Activated CD4-positive, alpha-beta memory T cell treated with anti-CD3 and anti-CD28 coated beads, Interleukin-2, amount 10 ng/mL, durations not matched to agents 7 days and 5 days (primary cell): ENCODE measurements around the gene TMC6. TPM values are rescaled to one million over a fixed set of nuclear protein-coding genes. Genes with fewer than 3 reads are reported as not detected.

Experiments used
- CTCF ChIA-PET: fragments of 350-600 bp; sonication (Branson Sonifier 250); formaldehyde crosslinking; loops from one replicate; lab custom pipeline; 2021; ENCODE audit warnings: antibody characterized with exemption, inconsistent platforms; lab: Charles Lee
- POLR2A ChIA-PET: fragments of 350-600 bp; sonication (Branson Sonifier 250); formaldehyde crosslinking; loops from one replicate; lab custom pipeline; 2021; ENCODE audit warnings: antibody characterized with exemption; lab: Charles Lee
- DNase-seq: peaks from one replicate; pipeline ENCODE4 v3.0.0-alpha.2; 2020
- H3K27ac Mint-ChIP-seq: one replicate; pipeline ENCODE4 v1.8.0; 2021; ENCODE audit warnings: mild to moderate bottlenecking, mixed read lengths
- H3K27me3 Mint-ChIP-seq: one replicate; pipeline ENCODE4 v1.8.0; 2021; ENCODE audit warnings: mixed read lengths
- H3K36me3 Mint-ChIP-seq: one replicate; pipeline ENCODE4 v1.8.0; 2021; ENCODE audit warnings: low read depth, mixed read lengths
- H3K4me1 Mint-ChIP-seq: one replicate; pipeline ENCODE4 v1.8.0; 2021; ENCODE audit warnings: mixed read lengths
- H3K4me3 Mint-ChIP-seq: one replicate; pipeline ENCODE4 v1.8.0; 2021; ENCODE audit warnings: mild to moderate bottlenecking, mixed read lengths
- H3K9me3 Mint-ChIP-seq: one replicate; pipeline ENCODE4 v1.8.0; 2021; ENCODE audit warnings: mixed read lengths
- total RNA-seq, 2 experiments: library from RNA; stranded (reverse); gene quantifications; one replicate each; pipeline ENCODE4 v1.2.3, GENCODE V29; 2021

Gene TMC6
- total RNA-seq, 2 experiments from 2014 or later: 460 to 463 TPM

GRCh38 chr17:78131172-78132083 is 2.9 kb upstream of the TMC6 start:
- POLR2A ChIA-PET: interaction anchor here (0.9 to 16.9 kb wide), 7 partner anchors 7 to 252 kb away, joined by 3 to 332 read pairs (median 68); partner anchors contain the start of genes AFMID, TK1, TMC6 and TMC8
- CTCF ChIA-PET: interaction anchor here (0.7 to 2.2 kb wide), 4 partner anchors 9 to 45 kb away, joined by 3 to 10 read pairs (median 4); no protein-coding TSS in a partner anchor
- peak; percentile 54 for DNase-seq
- H3K27ac Mint-ChIP-seq: peak overlapping the region; percentile 100
- H3K36me3 Mint-ChIP-seq: peaks cover 65% of the 10 kb centered on the region
- no peaks in the 10 kb centered on the region for H3K9me3 Mint-ChIP-seq
- no peaks in the 10 kb centered on the region for H3K27me3 Mint-ChIP-seq
- H3K4me1 Mint-ChIP-seq: peaks cover 56% of the 10 kb centered on the region
- H3K4me3 Mint-ChIP-seq: peak overlapping the region; percentile 87

DNA sequence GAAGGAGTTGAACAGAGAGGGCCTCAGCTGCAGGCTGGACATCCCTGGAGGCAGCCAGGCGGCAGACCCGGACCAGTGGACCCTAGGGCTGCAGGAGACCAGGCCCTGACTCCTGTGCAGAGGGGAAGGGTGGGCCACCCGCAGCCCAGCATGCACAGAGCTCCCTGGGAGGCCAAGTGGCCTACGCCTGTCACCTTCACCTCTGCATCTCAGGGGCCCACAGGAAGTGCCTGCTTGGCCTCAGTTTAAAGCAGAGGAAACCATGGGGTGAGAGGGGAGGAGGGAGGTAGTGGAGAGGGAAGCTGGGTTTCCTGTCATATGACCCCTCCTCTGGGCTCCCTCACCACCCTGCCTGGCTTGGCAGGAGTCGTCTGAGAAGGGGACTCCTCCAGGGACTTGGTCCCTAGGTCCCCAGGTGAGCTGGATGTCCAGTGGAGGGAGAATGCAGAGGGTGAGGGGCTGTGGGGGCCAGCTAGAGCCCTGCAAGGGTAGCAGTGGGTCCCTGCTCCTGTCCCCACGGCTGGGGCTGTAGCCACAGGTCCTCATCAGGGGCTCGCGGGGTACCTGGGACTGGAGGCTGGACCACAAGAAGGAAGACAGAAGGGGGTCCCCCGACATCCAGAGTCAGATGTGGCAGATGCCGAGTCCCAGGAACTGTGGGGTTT is 2.0 kb upstream of the TMC6 start, which contains the start of gene TMC8:
Gene TMC8 (plus strand): TSS at position 335 of the 665 bp plus-strand sequence. CDS start 818 bp downstream, outside the sequence.
- CTCF ChIA-PET: interaction anchor here (0.8 to 2.2 kb wide), 6 partner anchors 10 to 46 kb away, joined by 3 to 10 read pairs (median 4); partner anchors contain the start of gene SYNGR2

GRCh38 chr17:78130090-78130436 is 1.5 kb upstream of the TMC6 start:
- peaks cover 51% of the 10 kb centered on the region for H3K4me1 Mint-ChIP-seq
- H3K27me3 Mint-ChIP-seq: no peaks in the 10 kb centered on the region
- peaks cover 66% of the 10 kb centered on the region for H3K36me3 Mint-ChIP-seq
- DNase-seq: no peak
- CTCF ChIA-PET: interaction anchor here (0.8 to 2.2 kb wide), 6 partner anchors 10 to 47 kb away, joined by 3 to 10 read pairs (median 4); partner anchors contain the start of gene SYNGR2
- POLR2A ChIA-PET: interaction anchor here (0.9 to 16.9 kb wide), 9 partner anchors 9 to 254 kb away, joined by 3 to 332 read pairs (median 8); partner anchors contain the start of genes AFMID, SYNGR2 and TK1
- H3K9me3 Mint-ChIP-seq: no peaks in the 10 kb centered on the region
- peak overlapping the region; percentile 87 for H3K4me3 Mint-ChIP-seq
- H3K27ac Mint-ChIP-seq: peak overlapping the region; percentile 100

More for the DNA sequence above, 2.0 kb upstream of the TMC6 start, which contains the start of gene TMC8:
- POLR2A ChIA-PET: interaction anchor here (0.9 to 16.9 kb wide), 9 partner anchors 8 to 253 kb away, joined by 3 to 332 read pairs (median 8); partner anchors contain the start of genes AFMID, SYNGR2 and TK1
- H3K36me3 Mint-ChIP-seq: peaks cover 65% of the 10 kb centered on the region
- DNase-seq: peak; percentile 90
- peaks cover 52% of the 10 kb centered on the region for H3K4me1 Mint-ChIP-seq
- H3K27ac Mint-ChIP-seq: peak within 1 kb of the TSS; percentile 100
- peak within 1 kb of the TSS; percentile 87 for H3K4me3 Mint-ChIP-seq
- H3K9me3 Mint-ChIP-seq: no peaks in the 10 kb centered on the region
- H3K27me3 Mint-ChIP-seq: no peaks in the 10 kb centered on the region

DNA sequence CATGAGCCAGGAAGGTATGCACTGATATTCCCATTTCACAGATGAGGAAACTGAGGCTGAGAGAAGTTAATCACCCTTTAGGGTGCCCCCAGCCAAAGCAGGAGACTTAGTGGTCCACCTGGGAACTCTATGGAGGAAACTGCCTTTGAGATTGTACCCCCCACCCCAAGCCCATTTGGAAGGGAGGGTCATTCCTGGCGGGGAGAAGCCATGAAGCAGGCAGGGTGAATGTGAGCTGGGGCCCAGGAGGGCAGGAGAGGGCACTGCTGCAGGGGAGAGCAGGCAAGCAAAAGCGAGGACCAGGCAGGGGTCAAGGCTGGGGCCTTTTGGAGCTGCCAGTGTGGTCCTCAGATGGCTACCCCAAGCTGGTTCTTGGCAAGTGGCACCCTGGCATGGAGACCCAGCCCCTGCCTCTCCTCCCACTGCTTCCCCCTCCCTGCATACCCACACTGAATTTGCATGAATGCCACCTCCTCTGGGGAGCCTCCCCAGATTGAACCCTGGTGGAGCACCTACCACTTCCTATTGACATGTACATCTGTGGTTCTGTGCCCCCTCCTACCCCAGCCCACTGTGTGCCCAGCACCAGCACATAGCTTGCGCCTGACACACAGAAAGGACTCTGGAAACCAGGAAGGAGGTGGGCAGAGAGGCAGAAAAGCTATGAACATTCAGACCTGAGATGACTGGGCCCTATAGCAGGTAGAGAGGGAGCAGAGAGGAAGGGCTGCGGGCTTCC is 965 bp upstream of the TMC6 start:
- no peaks in the 10 kb centered on the region for H3K27me3 Mint-ChIP-seq
- H3K36me3 Mint-ChIP-seq: peaks cover 64% of the 10 kb centered on the region
- H3K4me3 Mint-ChIP-seq: peak overlapping the region; percentile 87
- DNase-seq: peak; percentile 78
- H3K27ac Mint-ChIP-seq: peak overlapping the region; percentile 100
- H3K9me3 Mint-ChIP-seq: no peaks in the 10 kb centered on the region
- ChIA-PET POLR2A (interaction anchor here (1.3 to 16.9 kb wide), 8 partner anchors 9 to 252 kb away, joined by 4 to 332 read pairs (median 10); partner anchors contain the start of genes AFMID, SYNGR2 and TK1), CTCF (interaction anchor here (1.1 to 2.7 kb wide), 7 partner anchors 10 to 110 kb away, joined by 4 to 10 read pairs (median 5); partner anchors contain the start of gene SYNGR2)
- H3K4me1 Mint-ChIP-seq: peaks cover 49% of the 10 kb centered on the region

- DNase-seq: peak; percentile 41
- H3K27me3 Mint-ChIP-seq: no peaks in the 10 kb centered on the region
- H3K4me3 Mint-ChIP-seq: peak overlapping the region; percentile 88
- H3K27ac Mint-ChIP-seq: peak overlapping the region; percentile 91
- H3K36me3 Mint-ChIP-seq: peaks cover 64% of the 10 kb centered on the region
- no peaks in the 10 kb centered on the region for H3K9me3 Mint-ChIP-seq
- CTCF ChIA-PET: interaction anchor here (0.6 to 10.1 kb wide), 5 partner anchors 9 to 295 kb away, joined by 3 to 106 read pairs (median 9); no protein-coding TSS in a partner anchor
- H3K4me1 Mint-ChIP-seq: peaks cover 49% of the 10 kb centered on the region
- POLR2A ChIA-PET: interaction anchor here (0.9 to 16.9 kb wide), 10 partner anchors 8 to 1857 kb away, joined by 3 to 332 read pairs (median 6); partner anchors contain the start of gene TNRC6C
Observed at GRCh38 chr17:78127888-78128550, 536 bp downstream of the TMC6 start.

DNA sequence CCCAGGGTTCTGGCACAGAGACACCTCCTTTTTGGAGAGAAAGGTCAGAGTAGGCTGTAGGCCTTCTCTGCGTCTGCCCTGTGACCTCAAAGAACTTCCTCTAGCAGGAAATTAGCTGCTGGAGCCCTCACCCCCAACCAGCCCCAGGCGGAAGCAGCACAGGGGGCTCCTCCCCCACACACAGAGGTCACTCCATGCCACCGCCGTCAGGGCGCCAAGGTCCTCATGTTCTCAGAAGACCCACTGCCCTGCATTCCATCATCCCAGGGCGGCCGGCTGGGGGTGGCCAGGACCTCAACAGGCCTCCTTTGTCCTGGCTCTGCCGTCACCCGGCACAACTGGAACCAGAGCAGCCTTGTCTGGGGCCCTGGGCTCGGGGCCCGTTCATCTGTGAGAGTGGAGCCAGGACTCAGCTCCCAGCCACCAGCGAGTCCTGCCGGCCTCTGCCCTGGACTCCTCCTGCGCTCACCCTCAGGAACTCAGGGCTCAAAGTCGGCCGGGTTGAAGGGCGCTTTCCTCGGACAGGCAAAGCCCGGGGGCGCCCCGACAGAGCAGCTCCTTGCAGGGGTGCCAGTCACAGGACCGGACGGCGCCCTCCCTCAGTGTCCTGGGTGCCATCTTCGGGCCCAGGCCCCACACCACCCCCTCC is 1.2 kb downstream of the TMC6 start:
- Mint-ChIP-seq H3K9me3 (no peaks in the 10 kb centered on the region), H3K4me1 (peaks cover 52% of the 10 kb centered on the region), H3K36me3 (peaks cover 64% of the 10 kb centered on the region), H3K27ac (peak overlapping the region; percentile 91), H3K27me3 (no peaks in the 10 kb centered on the region), H3K4me3 (peak overlapping the region; percentile 88)
- ChIA-PET POLR2A (interaction anchor here (1.0 to 16.9 kb wide), 9 partner anchors 7 to 1856 kb away, joined by 3 to 332 read pairs (median 8); partner anchors contain the start of gene TNRC6C), CTCF (interaction anchor here (0.6 to 10.1 kb wide), 7 partner anchors 9 to 295 kb away, joined by 3 to 106 read pairs (median 5); partner anchors contain the start of gene TK1)
- DNase-seq: peak; percentile 85

GRCh38 chr17:78126895-78127238 is 1.7 kb downstream of the TMC6 start:
- H3K27ac Mint-ChIP-seq: peak overlapping the region; percentile 91
- no peak for DNase-seq
- ChIA-PET CTCF (interaction anchor here (0.7 to 10.1 kb wide), 5 partner anchors 10 to 107 kb away, joined by 3 to 106 read pairs (median 9); partner anchors contain the start of gene TK1), POLR2A (interaction anchor here (1.8 to 16.9 kb wide), 5 partner anchors 7 to 682 kb away, joined by 5 to 332 read pairs (median 68); no protein-coding TSS in a partner anchor)
- H3K27me3 Mint-ChIP-seq: no peaks in the 10 kb centered on the region
- H3K36me3 Mint-ChIP-seq: peaks cover 67% of the 10 kb centered on the region
- H3K4me3 Mint-ChIP-seq: peak overlapping the region; percentile 88
- H3K4me1 Mint-ChIP-seq: peaks cover 57% of the 10 kb centered on the region
- no peaks in the 10 kb centered on the region for H3K9me3 Mint-ChIP-seq

DNA sequence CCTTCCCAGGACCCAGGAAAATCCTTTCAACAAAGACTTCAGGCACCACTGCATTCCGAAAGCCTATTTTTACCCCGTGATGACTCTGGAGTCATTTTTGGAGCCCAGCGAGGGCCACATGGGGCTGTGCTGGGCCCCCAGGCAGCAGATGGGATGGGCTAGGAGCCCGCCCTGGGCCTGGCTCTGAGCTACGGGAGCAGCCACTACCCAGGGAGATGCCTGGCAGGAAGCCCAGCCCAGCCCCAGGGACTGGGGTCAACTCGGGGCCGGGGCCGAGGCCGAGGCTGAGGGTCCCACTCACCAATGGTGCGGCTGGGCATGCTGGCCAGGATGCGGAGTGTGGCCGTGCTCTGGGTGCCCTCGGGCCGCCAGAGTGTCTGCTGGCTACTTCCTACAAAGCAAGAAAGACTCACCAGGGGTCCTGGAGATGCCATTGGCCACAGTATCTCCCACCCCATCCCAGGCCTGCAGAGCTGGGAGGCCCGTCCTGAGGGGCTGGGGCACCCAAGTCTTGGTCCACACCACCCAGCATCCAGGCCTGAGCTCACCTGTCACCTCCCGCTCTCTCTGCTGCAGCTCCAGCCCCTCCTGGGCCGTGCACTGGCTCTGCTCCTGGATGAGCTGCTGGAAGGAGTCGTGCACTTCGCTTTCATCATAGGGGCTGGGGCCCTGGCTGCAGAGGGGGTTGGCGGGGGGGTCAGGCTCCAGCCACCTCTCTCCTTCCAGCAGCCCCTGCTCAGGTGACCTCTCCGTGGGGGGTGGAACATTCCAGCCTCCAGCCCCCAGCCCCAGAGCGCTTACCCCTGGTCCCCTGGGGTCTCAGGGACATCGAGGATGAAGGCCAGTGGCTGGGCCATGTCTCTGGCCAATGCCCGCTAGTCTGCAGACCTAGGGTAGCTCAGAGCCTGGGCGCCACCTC is 2.3 kb downstream of the TMC6 start:
- peaks cover 72% of the 10 kb centered on the region for H3K36me3 Mint-ChIP-seq
- no peaks in the 10 kb centered on the region for H3K27me3 Mint-ChIP-seq
- H3K4me3 Mint-ChIP-seq: peak overlapping the region; percentile 88
- ChIA-PET CTCF (interaction anchor here (1.0 to 10.1 kb wide), 5 partner anchors 10 to 106 kb away, joined by 3 to 106 read pairs (median 9); no protein-coding TSS in a partner anchor), POLR2A (interaction anchor here (1.8 to 16.9 kb wide), 5 partner anchors 6 to 681 kb away, joined by 5 to 332 read pairs (median 68); no protein-coding TSS in a partner anchor)
- peaks cover 63% of the 10 kb centered on the region for H3K4me1 Mint-ChIP-seq
- peak overlapping the region; percentile 91 for H3K27ac Mint-ChIP-seq
- DNase-seq: no peak
- no peaks in the 10 kb centered on the region for H3K9me3 Mint-ChIP-seq

- H3K4me3 Mint-ChIP-seq: peak overlapping the region; percentile 88
Observed at GRCh38 chr17:78125138-78125913, 3.2 kb downstream of the TMC6 start.

More at GRCh38 chr17:78125138-78125913, 3.2 kb downstream of the TMC6 start:
- ChIA-PET POLR2A (interaction anchor here (0.7 to 16.9 kb wide), 4 partner anchors 13 to 133 kb away, joined by 3 to 332 read pairs (median 100); partner anchors contain the start of gene SYNGR2), CTCF (interaction anchor here (1.0 to 10.1 kb wide), 4 partner anchors 9 to 51 kb away, joined by 4 to 106 read pairs (median 8); no protein-coding TSS in a partner anchor)
- DNase-seq: peak; percentile 52
- Mint-ChIP-seq H3K4me1 (peaks cover 72% of the 10 kb centered on the region), H3K27ac (peak overlapping the region; percentile 91), H3K27me3 (no peaks in the 10 kb centered on the region), H3K36me3 (peaks cover 74% of the 10 kb centered on the region), H3K9me3 (no peaks in the 10 kb centered on the region)
